OCI-LY1 (cell line): ENCODE data around the gene IGSF9B.

Experiments used
- EZH2 ChIP-seq: fragments of 200-600 bp; sonication (generic), shearing (Covaris generic); IDR thresholded peaks from 2 replicates; pipeline ENCODE4 v1.8.0; 2017; ENCODE audit warnings: borderline replicate concordance, mixed run types, mild to moderate bottlenecking, antibody characterized with exemption, low read length, moderate library complexity, mixed read lengths
- TF ChIP-seq, protein P1 (sequence below): fragments of 200-600 bp; sonication (generic), shearing (Covaris generic); IDR thresholded peaks from 2 replicates; pipeline ENCODE4 v1.5.1; 2017; ENCODE audit warnings: mild to moderate bottlenecking, antibody characterized with exemption, low read length, moderate library complexity, mixed read lengths

DNA sequence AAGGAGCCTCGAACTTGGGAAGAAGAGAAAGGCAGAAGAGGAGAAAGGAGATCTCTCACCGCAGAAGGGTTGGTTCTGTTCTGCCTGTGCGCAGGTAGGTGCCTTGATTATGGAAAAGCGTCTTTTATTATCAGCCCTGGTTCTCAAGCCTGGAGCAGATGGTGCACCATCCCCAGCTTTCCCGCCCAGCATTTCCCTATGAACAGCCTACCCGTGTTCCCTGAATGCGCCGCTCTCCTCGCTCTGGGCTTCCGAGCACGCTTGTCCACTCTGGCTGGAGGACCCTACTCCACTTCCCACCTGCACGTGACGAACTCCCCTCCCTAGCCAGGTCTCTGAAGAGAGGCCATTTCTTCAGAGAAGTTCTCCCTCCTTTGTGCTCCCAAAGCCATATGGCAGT, 15.2 kb downstream of the IGSF9B start:
- TF ChIP-seq, protein P1, sequence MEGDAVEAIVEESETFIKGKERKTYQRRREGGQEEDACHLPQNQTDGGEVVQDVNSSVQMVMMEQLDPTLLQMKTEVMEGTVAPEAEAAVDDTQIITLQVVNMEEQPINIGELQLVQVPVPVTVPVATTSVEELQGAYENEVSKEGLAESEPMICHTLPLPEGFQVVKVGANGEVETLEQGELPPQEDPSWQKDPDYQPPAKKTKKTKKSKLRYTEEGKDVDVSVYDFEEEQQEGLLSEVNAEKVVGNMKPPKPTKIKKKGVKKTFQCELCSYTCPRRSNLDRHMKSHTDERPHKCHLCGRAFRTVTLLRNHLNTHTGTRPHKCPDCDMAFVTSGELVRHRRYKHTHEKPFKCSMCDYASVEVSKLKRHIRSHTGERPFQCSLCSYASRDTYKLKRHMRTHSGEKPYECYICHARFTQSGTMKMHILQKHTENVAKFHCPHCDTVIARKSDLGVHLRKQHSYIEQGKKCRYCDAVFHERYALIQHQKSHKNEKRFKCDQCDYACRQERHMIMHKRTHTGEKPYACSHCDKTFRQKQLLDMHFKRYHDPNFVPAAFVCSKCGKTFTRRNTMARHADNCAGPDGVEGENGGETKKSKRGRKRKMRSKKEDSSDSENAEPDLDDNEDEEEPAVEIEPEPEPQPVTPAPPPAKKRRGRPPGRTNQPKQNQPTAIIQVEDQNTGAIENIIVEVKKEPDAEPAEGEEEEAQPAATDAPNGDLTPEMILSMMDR: no peak
- TF ChIP-seq EZH2: no peak
